Chondrocyte (in vitro differentiated cells): Measurements from ENCODE around the gene YWHAQ. TPM values are rescaled to one million over a fixed set of nuclear protein-coding genes. Genes with fewer than 3 reads are reported as not detected.
"Not testable (repeated sequence)": the region's sequence is repeated elsewhere in the genome, so short reads cannot be mapped to it uniquely, and the experiment has no call there.

Experiments used
- DNase-seq: peaks from one replicate; pipeline ENCODE4 v3.0.0; 2021; ENCODE audit warnings: mixed read lengths, low spot score
- H3K27ac Mint-ChIP-seq: one replicate; pipeline ENCODE4 v1.8.0; 2021; ENCODE audit warnings: mild to moderate bottlenecking, moderate library complexity, mixed read lengths; ENCODE audit not compliant: unreplicated experiment
- H3K27me3 Mint-ChIP-seq: 2 replicates; pipeline ENCODE4 v1.8.0; 2021; ENCODE audit warnings: low read depth, mixed read lengths
- H3K36me3 Mint-ChIP-seq: 2 replicates; pipeline ENCODE4 v1.8.0; 2021; ENCODE audit warnings: low read depth, mixed read lengths
- H3K4me1 Mint-ChIP-seq: 2 replicates; pipeline ENCODE4 v1.8.0; 2021; ENCODE audit warnings: low read depth, mild to moderate bottlenecking, mixed read lengths
- H3K4me3 Mint-ChIP-seq: one replicate; pipeline ENCODE4 v1.8.0; 2021; ENCODE audit warnings: mild to moderate bottlenecking, moderate library complexity, mixed read lengths; ENCODE audit not compliant: unreplicated experiment
- H3K9me3 Mint-ChIP-seq: 2 replicates; pipeline ENCODE4 v1.8.0; 2021; ENCODE audit warnings: low read depth, mixed read lengths
- total RNA-seq: library from RNA; stranded (reverse); gene quantifications from 3 replicates; pipeline ENCODE4 v1.2.1, GENCODE V29; 2021
- TF ChIP-seq, protein P1 (sequence below): fragments of 200-600 bp; sonication (generic); IDR thresholded peaks from 2 replicates; pipeline ENCODE4 v1.5.0; 2021; ENCODE audit warnings: antibody characterized with exemption, mild to moderate bottlenecking, moderate library complexity

YWHAQ gene
- total RNA-seq, 1 donor from 2014 or later: 247 TPM

DNA sequence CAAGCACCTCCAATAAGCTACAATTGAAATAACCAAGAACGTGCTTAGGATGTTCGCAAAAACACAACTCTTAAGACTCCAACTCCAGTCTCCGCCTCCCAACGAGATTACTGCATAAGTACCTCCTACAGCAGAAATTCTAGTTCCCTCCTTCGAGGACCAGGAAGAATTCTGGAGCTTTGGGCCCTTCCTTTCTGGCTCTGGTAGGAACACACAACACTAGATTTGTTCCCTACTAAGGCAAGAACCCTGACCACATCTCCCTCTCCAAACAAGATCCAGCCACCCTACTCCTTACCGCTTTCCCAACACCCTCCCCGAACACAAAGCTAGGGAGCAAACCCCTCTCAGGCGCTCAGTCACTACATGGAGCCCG, 75.9 kb downstream of the YWHAQ start:
- peaks cover 66% of the 10 kb centered on the region for H3K4me1 Mint-ChIP-seq
- H3K4me3 Mint-ChIP-seq: peak overlapping the region; percentile 95
- no peaks in the 10 kb centered on the region for H3K36me3 Mint-ChIP-seq
- no peaks in the 10 kb centered on the region for H3K27me3 Mint-ChIP-seq
- DNase-seq: no peak
- peak overlapping the region; percentile 97 for H3K27ac Mint-ChIP-seq
- TF ChIP-seq, protein P1, sequence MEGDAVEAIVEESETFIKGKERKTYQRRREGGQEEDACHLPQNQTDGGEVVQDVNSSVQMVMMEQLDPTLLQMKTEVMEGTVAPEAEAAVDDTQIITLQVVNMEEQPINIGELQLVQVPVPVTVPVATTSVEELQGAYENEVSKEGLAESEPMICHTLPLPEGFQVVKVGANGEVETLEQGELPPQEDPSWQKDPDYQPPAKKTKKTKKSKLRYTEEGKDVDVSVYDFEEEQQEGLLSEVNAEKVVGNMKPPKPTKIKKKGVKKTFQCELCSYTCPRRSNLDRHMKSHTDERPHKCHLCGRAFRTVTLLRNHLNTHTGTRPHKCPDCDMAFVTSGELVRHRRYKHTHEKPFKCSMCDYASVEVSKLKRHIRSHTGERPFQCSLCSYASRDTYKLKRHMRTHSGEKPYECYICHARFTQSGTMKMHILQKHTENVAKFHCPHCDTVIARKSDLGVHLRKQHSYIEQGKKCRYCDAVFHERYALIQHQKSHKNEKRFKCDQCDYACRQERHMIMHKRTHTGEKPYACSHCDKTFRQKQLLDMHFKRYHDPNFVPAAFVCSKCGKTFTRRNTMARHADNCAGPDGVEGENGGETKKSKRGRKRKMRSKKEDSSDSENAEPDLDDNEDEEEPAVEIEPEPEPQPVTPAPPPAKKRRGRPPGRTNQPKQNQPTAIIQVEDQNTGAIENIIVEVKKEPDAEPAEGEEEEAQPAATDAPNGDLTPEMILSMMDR: no peak
- no peaks in the 10 kb centered on the region for H3K9me3 Mint-ChIP-seq

DNA sequence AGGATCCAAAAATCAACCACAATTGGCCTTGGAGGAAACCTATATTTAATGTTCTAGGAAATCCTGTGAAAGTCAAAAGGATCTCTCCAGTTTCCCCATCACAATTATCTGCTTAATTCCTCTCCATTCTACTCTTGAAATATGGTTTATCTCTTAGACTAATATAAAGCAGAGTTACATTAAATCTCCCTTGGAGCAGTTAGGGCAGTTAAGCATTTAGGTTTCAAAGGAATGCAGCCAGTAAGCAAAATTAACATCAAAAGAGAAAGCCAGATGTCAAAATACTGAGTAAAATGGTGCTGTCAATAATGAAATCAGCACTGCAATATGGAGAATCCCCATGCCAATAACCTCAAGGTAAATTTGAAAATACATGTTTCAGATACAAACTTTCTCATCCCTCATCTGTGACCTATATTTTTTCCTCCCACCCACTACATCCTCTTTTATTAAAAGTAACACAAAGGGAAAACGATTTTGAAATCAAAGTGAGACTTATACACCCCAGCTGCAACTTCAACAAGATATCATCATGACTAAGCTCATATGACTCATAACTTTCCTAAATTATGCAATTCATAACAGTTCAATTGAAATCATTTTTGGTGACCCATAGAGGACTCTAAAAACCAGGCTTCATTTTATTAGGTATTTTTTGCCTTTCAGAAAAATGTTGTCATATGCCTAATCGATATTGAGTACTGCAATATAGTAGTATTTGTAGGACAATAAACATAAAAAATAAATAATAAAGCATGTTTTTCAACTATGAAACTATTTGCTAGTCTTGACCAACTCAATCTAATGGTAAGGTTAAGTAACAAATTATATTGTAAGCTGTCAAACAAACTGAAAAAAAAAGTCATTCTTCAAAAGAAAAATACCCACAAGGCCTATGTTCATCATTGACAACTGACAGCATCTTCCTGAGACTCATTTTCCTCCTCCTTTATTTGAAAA, 78.3 kb downstream of the YWHAQ start:
- no peaks in the 10 kb centered on the region for H3K9me3 Mint-ChIP-seq
- peak overlapping the region; percentile 45 for H3K4me3 Mint-ChIP-seq
- no peak for DNase-seq
- TF ChIP-seq, protein P1: no peak
- H3K27me3 Mint-ChIP-seq: no peaks in the 10 kb centered on the region
- H3K36me3 Mint-ChIP-seq: no peaks in the 10 kb centered on the region
- peaks cover 71% of the 10 kb centered on the region for H3K4me1 Mint-ChIP-seq
- peak overlapping the region; percentile 97 for H3K27ac Mint-ChIP-seq

DNA sequence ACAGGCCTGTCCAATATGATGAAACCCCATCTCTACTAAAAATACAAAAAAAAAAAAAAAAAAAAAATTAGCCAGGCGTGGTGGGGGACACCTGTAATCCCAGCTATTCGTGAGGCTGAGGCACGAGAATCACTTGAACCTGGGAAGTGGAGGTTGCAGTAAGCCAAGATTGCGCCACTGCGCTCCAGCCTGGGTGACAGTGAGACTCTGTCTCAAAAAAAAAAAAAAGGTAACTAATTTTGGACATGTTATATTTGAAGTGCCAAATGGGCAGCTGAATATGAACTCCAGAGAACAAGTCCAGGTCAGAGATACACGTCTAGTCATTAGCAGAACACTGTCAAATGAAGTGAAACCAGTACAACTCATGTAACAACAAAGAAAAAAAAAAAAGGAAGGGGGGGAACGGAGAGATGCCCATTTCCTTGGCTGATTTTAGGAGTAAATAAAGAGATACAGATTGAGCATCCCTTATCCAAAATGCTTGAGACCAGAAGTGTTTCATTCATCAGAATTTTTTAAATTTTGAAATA, 79.9 kb downstream of the YWHAQ start:
- peaks cover 72% of the 10 kb centered on the region for H3K4me1 Mint-ChIP-seq

DNA sequence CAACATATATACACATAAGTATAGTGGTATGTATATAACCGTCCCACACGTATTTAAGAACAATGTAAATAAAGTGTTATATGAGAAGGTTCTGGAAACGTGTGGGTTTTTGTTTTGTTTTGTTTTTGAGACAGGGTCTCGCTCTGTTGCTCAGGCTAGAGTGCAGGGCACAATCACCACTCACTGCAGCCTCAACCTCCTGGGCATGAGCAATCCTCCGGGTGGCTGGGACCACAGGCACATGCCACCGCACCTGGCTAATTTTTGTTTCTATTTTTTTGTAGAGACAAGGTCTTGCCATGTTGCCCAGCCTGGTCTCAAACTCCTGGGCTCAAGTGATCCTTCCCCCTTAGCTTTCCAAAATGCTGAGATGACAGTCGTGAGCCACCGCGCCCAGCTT, 81.4 kb downstream of the YWHAQ start:
- DNase-seq: no peak
- H3K27ac Mint-ChIP-seq: peak overlapping the region; percentile 22
- no peak overlapping the region for H3K4me3 Mint-ChIP-seq
- TF ChIP-seq, protein P1: no peak
- H3K9me3 Mint-ChIP-seq: no peaks in the 10 kb centered on the region
- peaks cover 80% of the 10 kb centered on the region for H3K4me1 Mint-ChIP-seq
- H3K27me3 Mint-ChIP-seq: no peaks in the 10 kb centered on the region
- no peaks in the 10 kb centered on the region for H3K36me3 Mint-ChIP-seq

More for the DNA sequence above, 79.9 kb downstream of the YWHAQ start:
- not testable (repeated sequence) for DNase-seq, H3K4me3 Mint-ChIP-seq, H3K27me3 Mint-ChIP-seq, H3K9me3 Mint-ChIP-seq, H3K36me3 Mint-ChIP-seq
- H3K27ac Mint-ChIP-seq: peak overlapping the region; percentile 80

DNA sequence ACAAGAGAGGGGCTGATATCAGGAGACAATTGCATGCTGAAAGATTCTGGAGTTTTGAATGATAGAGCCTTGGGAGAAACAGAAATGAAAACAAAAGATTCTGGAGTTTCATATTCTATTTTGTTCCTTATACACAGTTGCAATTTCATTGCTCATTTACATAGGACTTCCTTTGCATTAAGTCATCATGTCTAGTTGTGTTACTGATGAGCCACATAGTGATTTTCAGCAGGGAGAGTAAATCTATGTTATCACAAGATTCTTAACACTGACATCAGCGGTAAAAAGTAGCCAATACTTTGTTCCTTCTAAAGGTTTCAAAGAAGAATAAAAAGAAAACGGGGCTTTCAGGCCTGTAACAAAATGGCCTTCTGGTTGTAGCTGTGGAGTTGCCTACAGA, 82.3 kb downstream of the YWHAQ start:
- Mint-ChIP-seq H3K27me3 (no peaks in the 10 kb centered on the region), H3K4me1 (peaks cover 76% of the 10 kb centered on the region), H3K4me3 (no peak overlapping the region), H3K36me3 (no peaks in the 10 kb centered on the region), H3K27ac (peak overlapping the region; percentile 89), H3K9me3 (no peaks in the 10 kb centered on the region)
- TF ChIP-seq, protein P1: no peak
- no peak for DNase-seq
